Choroid plexus epithelial cell (primary cell): Measurements from ENCODE around the gene CMSS1.
A peak's percentile ranks its signal among the peaks of the same experiment; 100 is the strongest.

Experiments used
- DNase-seq: peaks from one replicate; pipeline ENCODE4 v3.0.0-alpha.2; 2010; ENCODE audit warnings: low read depth
- H3K4me3 ChIP-seq: 2 replicates; pipeline ENCODE4 v1.5.1; 2011; ENCODE audit warnings: low read depth, mild to moderate bottlenecking, control low read depth, low read length, moderate library complexity
- TF ChIP-seq, protein P1 (sequence below): conservative IDR thresholded peaks from 2 replicates; pipeline ENCODE4 v1.5.1; 2011; ENCODE audit warnings: low read depth, mild to moderate bottlenecking, control low read depth, inconsistent platforms, low read length, moderate library complexity

CMSS1 gene

DNA sequence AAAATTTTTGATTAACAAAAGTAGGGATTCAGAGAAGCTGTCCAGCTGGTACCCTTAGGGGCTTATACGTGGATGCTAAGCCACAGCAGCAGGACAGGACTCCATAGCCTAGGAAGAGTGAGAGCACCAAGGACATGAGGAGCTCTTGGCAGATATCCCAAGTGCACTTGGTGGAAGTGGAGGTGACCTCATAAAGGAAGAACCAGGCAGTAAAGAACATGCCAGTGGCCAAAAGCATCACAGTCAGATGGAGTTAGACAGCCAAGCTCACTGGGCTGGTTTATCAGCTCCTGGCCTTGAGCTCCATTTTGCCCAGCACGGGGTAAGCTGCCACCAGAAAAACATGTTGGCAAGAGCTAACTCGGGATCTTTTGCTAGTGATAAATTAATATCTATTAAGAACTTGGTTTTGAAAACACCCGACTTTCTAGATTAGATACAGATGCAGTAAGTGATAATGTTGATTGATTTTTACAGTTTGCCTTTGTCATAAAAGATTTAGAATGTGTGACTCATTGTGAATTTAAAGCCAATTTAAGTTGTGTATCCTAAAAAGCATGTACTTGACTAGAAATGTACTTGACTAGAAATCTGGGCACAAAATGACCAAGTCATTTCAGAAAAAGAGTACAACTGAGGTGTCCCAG is 108.0 kb downstream of the CMSS1 start:
- TF ChIP-seq, protein P1, sequence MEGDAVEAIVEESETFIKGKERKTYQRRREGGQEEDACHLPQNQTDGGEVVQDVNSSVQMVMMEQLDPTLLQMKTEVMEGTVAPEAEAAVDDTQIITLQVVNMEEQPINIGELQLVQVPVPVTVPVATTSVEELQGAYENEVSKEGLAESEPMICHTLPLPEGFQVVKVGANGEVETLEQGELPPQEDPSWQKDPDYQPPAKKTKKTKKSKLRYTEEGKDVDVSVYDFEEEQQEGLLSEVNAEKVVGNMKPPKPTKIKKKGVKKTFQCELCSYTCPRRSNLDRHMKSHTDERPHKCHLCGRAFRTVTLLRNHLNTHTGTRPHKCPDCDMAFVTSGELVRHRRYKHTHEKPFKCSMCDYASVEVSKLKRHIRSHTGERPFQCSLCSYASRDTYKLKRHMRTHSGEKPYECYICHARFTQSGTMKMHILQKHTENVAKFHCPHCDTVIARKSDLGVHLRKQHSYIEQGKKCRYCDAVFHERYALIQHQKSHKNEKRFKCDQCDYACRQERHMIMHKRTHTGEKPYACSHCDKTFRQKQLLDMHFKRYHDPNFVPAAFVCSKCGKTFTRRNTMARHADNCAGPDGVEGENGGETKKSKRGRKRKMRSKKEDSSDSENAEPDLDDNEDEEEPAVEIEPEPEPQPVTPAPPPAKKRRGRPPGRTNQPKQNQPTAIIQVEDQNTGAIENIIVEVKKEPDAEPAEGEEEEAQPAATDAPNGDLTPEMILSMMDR: no peak
- no peak overlapping the region for H3K4me3 ChIP-seq
- peak; percentile 74 for DNase-seq

DNA sequence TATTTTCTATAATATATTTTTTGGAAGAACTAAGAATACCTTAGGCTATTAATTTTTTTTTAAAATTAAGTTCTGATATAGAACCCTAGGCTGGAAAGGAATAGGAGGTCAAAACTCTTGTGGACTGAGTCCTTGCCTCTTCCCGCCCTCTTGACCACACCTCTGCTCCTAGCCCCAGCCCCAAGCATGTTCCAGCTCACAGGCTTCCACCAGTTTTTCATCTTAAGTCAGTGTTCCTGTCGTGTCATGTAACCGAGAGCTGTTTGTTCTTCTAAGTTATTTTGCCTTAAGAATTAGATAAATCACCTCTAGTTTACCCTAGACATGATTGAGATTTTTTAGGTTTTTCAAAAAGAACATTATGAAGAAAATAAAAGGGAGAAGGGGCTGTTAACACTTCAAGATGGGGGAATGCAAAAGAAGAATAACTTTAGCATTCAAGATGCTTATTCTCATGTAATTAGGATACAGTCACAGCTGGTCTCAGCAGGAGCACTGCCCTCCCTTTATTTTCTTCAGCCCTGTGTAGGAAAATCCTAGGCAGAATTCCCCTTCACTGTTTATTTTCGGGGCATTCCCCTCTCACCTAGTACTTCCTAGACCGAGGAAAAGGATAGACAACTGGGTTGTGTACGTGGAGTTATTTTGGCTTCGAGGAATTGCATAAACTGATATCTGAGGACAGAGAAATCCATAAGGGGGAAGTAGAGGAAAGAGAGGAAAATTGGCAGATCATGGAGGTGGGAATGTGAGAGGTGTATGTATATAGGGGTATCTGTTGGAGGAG is 110.2 kb downstream of the CMSS1 start:
- no peak overlapping the region for H3K4me3 ChIP-seq
- TF ChIP-seq, protein P1: no peak
- no peak for DNase-seq

DNA sequence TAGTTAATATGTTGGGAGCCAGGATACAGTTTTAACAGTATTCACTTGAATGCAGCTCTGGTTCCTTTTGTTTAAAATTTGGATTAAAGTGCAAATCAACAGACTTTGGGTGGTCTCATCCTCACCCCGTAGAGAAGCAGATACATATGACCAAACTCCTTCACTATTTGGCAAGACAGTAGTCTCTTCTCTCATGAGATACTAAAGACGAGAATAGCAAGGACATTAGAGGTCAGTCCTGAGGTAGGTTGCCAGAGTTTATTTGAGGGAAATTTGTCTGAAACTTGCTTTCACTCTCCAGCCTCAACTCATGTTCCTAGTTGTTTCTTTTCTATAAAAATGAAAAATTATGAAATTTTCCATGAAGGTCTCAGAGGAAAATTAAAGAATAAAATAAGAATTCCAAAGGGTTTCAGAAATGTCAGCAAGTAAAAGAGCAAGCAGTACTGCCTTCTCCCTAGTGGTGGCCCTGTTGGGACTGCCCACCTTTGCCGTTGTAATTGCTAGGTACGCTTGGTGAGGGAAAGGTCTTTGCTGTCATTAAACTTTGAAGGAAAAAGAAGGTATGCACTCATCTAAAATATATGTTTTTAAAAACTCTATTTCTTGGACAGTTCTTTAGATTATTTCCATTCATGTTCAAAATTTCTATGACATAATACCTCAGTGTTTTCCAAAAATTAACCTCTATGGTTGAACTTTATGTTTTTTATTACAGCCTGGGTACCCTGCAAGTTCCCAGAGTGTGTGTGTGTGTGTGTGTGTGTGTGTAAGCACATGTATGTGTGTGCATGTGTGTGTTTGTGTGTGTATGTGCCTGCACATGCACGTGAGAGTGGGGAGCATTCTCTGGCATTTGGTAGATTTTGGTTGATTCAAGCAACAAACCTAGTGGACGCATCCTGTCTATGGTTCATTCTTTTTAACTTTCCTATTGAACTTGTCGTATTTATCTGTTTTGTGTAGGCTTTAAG is 111.4 kb downstream of the CMSS1 start:
- no peak overlapping the region for H3K4me3 ChIP-seq
- TF ChIP-seq, protein P1: no peak
- DNase-seq: no peak

DNA sequence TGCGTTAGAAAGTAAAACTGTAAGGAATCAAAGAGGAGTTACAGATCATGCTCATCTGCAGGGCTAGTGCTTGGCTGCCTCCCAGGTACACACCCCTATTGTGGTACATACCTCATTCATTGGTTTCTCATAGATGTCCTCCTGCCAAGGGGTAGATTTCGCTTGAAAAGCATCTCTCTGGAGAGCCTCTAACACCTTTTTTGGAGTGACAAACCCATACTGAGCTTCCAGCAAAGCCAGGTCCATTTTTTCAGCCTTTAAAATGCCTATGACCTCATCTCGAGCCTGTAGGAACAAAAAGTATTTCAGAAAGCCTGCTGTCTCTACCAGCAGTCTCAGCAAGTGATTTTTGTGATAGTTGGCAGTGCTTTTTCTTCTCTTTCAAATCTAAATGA is 112.1 kb downstream of the CMSS1 start:
- peak; percentile 69 for DNase-seq
- TF ChIP-seq, protein P1: no peak
- no peak overlapping the region for H3K4me3 ChIP-seq

DNA sequence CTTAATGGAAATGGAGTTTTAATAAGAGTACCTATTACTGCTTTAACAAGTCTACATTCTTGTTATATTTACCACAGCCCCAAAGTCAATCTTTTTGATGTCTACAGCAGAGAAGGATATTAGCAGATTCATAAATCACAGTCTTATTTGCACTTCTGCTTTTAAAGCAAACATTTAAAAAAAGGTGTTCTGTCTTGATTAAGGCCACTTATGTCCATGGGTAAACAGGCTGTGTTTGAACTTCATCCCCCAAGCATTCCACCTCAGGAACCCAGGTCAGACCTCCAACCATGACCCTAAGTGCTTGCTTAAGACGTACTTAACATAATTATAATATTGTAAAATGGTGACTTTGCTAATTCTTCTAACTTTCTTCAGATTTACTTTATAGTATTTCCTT is 113.4 kb downstream of the CMSS1 start:
- TF ChIP-seq, protein P1: no peak
- H3K4me3 ChIP-seq: no peak overlapping the region
- no peak for DNase-seq

DNA sequence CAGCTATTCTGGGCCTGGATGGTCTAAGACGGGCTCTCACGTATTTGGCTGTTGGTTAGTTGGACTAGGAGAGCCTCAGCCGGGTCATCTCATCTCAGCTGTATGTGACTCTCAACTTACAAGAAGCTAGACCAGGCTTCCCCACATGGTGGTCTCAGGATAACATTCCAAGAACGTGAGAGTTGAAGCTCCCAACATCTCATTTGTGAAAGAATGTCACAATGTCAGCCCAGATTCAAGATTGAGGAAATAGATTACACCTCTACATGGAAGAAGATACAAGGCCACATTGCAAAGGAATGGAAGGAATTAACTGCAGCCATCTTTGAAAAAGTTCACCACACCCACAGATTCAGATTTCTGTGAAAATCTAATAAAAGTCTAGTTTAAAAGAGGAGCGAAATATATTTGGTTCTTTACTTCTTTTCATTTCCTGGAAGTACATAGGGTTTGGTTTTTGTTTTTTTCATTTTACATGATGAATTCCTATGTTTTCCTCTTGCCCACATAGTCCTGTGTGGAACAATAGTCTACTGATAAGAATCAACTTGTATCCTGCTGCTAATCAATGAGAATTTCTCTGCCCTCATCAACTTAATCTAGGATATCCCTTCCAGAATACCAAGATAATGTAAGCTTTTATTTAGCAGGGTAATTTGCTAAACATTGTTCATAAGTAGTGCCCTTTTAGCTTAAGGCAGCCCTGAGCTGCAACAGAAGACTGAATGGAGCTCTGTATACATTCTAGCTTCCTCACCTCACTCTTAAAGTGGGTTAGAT is 116.5 kb downstream of the CMSS1 start:
- DNase-seq: no peak
- no peak overlapping the region for H3K4me3 ChIP-seq
- TF ChIP-seq, protein P1: no peak
